H1 (cell line): Measurements from ENCODE around the gene SORBS1. TPM values are rescaled to one million over a fixed set of nuclear protein-coding genes. Genes with fewer than 3 reads are reported as not detected.

Experiments used
- CTCF ChIA-PET: fragments of 300-600 bp; sonication (Branson Sonifier 250); formaldehyde crosslinking; loops from one replicate; lab custom pipeline; 2021; ENCODE audit not compliant: partially characterized antibody; lab: Charles Lee
- POLR2A ChIA-PET: fragments of 300-600 bp; sonication (Branson Sonifier 250); formaldehyde crosslinking; loops from one replicate; lab custom pipeline; 2021; ENCODE audit warnings: inconsistent platforms; ENCODE audit not compliant: partially characterized antibody; lab: Charles Lee
- DNase-seq, 2 experiments: peaks; one replicate each; pipeline versions ENCODE4 v3.0.0 to v3.0.0-alpha.2; 2010 to 2022; ENCODE audit warnings: low spot score in 2 of 2, low read depth in 1 of 2, mixed read lengths in 1 of 2
- FAIRE-seq: peaks from 2 replicates; lab custom pipeline; 2011; peaks lifted over from hg19 to GRCh38; lab: Jason Lieb, UNC
- H2AFZ ChIP-seq: 2 replicates; pipeline ENCODE4 v1.8.1; 2012; ENCODE audit warnings: low read length, inconsistent platforms
- H2AK5ac ChIP-seq: 2 replicates; pipeline ENCODE4 v1.6.1; 2013; ENCODE audit warnings: low read depth, low read length
- H2BK120ac ChIP-seq: replicated peaks from 2 replicates; pipeline ENCODE3; 2013; ENCODE audit warnings: low read depth, low read length, inconsistent platforms
- H2BK12ac ChIP-seq: 2 replicates; pipeline ENCODE4 v1.6.1; 2013; ENCODE audit warnings: low read depth, low read length
- H2BK15ac ChIP-seq: 2 replicates; pipeline ENCODE4 v1.6.1; 2013; ENCODE audit warnings: low read length
- H2BK20ac ChIP-seq: 2 replicates; pipeline ENCODE4 v1.6.1; 2013; ENCODE audit warnings: low read length
- H2BK5ac ChIP-seq: 2 replicates; pipeline ENCODE4 v1.6.1; 2013; ENCODE audit warnings: low read depth, low read length
- H3K14ac ChIP-seq: 2 replicates; pipeline ENCODE4 v1.6.1; 2013; ENCODE audit warnings: inconsistent platforms; ENCODE audit not compliant: insufficient read length
- H3K18ac ChIP-seq: 2 replicates; pipeline ENCODE4 v1.6.1; 2013; ENCODE audit warnings: low read length; ENCODE audit errors: extremely low read depth
- H3K23ac ChIP-seq: 2 replicates; pipeline ENCODE4 v1.6.1; 2013; ENCODE audit warnings: inconsistent platforms; ENCODE audit not compliant: insufficient read length
- H3K23me2 ChIP-seq: 2 replicates; pipeline ENCODE4 v1.6.1; 2013; ENCODE audit warnings: low read depth, low read length
- H3K27ac ChIP-seq: 2 replicates; pipeline ENCODE4 v1.6.1; 2011; ENCODE audit warnings: low read depth, low read length, inconsistent platforms
- H3K27me3 ChIP-seq, 4 experiments: replicated peaks in 1 of 4; 1 replicate in 1 of 4; 2 replicates in 3 of 4; pipeline versions ENCODE4 v1.6.1 to v1.8.1; 2011 to 2013; ENCODE audit warnings: low read length in 3 of 4, mild to moderate bottlenecking in 3 of 4, inconsistent platforms in 2 of 4, mixed read lengths in 2 of 4, moderate library complexity in 1 of 4; ENCODE audit not compliant: control insufficient read depth in 3 of 4, insufficient read depth in 3 of 4; ENCODE audit errors: extremely low read depth in 1 of 4
- H3K36me3 ChIP-seq, 4 experiments: 2 replicates each; pipeline versions ENCODE4 v1.6.1 to v1.8.1; 2011 to 2013; ENCODE audit warnings: mild to moderate bottlenecking in 4 of 4, low read length in 3 of 4, moderate library complexity in 2 of 4, control low read depth in 1 of 4, inconsistent platforms in 1 of 4; ENCODE audit not compliant: insufficient read depth in 4 of 4, control insufficient read depth in 2 of 4
- H3K4ac ChIP-seq: replicated peaks from 2 replicates; pipeline ENCODE3; 2013; ENCODE audit warnings: low read length, low read depth, mixed read lengths, inconsistent platforms; ENCODE audit not compliant: insufficient read length
- H3K4me1 ChIP-seq, 4 experiments: replicated peaks in 1 of 4; 1 replicate in 1 of 4; 2 replicates in 3 of 4; pipeline versions ENCODE4 v1.6.1 to v1.8.1; 2011 to 2013; ENCODE audit warnings: low read length in 3 of 4, inconsistent platforms in 2 of 4, mixed read lengths in 1 of 4; ENCODE audit not compliant: insufficient read depth in 4 of 4, control insufficient read depth in 3 of 4
- H3K4me2 ChIP-seq, 2 experiments: 2 replicates each; pipeline versions ENCODE4 v1.6.1 to v1.8.1; 2011 to 2013; ENCODE audit warnings: low read depth in 2 of 2, low read length in 2 of 2, control low read depth in 1 of 2, inconsistent platforms in 1 of 2, mild to moderate bottlenecking in 1 of 2; ENCODE audit not compliant: insufficient read depth in 1 of 2
- H3K4me3 ChIP-seq, 4 experiments: fragments of 200-600, 300-600 bp in 1 of 4; sonication (generic), shearing (Covaris generic), sonication (Bioruptor Twin) in 1 of 4; 2 replicates each; pipeline versions ENCODE4 v1.5.1 to v1.8.1; 2011 to 2016; ENCODE audit warnings: low read length in 4 of 4, low read depth in 3 of 4, control low read depth in 2 of 4, inconsistent platforms in 2 of 4, mild to moderate bottlenecking in 2 of 4, mixed read lengths in 1 of 4, moderate library complexity in 1 of 4; ENCODE audit not compliant: insufficient read depth in 2 of 4; ENCODE audit errors: extremely low read depth in 1 of 4
- H3K56ac ChIP-seq: replicated peaks from 2 replicates; pipeline ENCODE3; 2013; ENCODE audit warnings: low read depth, mild to moderate bottlenecking, mixed read lengths, low read length, inconsistent platforms; ENCODE audit not compliant: insufficient read length
- H3K79me1 ChIP-seq: 2 replicates; pipeline ENCODE4 v1.6.1; 2013; ENCODE audit warnings: low read depth, low read length, control low read depth
- H3K79me2 ChIP-seq, 2 experiments: 2 replicates each; pipeline versions ENCODE4 v1.6.1 to v1.8.1; 2012 to 2013; ENCODE audit warnings: low read length in 2 of 2, mild to moderate bottlenecking in 2 of 2, inconsistent platforms in 1 of 2; ENCODE audit not compliant: insufficient read depth in 2 of 2, control insufficient read depth in 1 of 2
- H3K9ac ChIP-seq, 4 experiments: replicated peaks in 1 of 4; 1 replicate in 1 of 4; 2 replicates in 3 of 4; pipeline versions ENCODE4 v1.6.1 to v1.8.1; 2011 to 2013; ENCODE audit warnings: low read depth in 3 of 4, low read length in 3 of 4, control low read depth in 2 of 4, mild to moderate bottlenecking in 2 of 4, moderate library complexity in 2 of 4, inconsistent platforms in 1 of 4; ENCODE audit errors: extremely low read depth in 1 of 4
- H3K9me3 ChIP-seq, 2 experiments: 2 replicates each; pipeline versions ENCODE4 v1.6.1 to v1.8.1; 2012 to 2013; ENCODE audit warnings: mild to moderate bottlenecking in 2 of 2, moderate library complexity in 2 of 2, control low read depth in 1 of 2, inconsistent platforms in 1 of 2, low read depth in 1 of 2, low read length in 1 of 2, mixed read lengths in 1 of 2; ENCODE audit not compliant: insufficient read depth in 2 of 2
- H4K20me1 ChIP-seq, 2 experiments: replicated peaks in 1 of 2; 2 replicates each; pipeline versions ENCODE3 to v1.8.1; 2011 to 2013; ENCODE audit warnings: inconsistent platforms in 2 of 2, low read length in 2 of 2, mild to moderate bottlenecking in 1 of 2; ENCODE audit not compliant: insufficient read depth in 2 of 2, control insufficient read depth in 1 of 2
- H4K5ac ChIP-seq: 2 replicates; pipeline ENCODE4 v1.6.1; 2013; ENCODE audit warnings: low read length, low read depth, mixed read lengths, inconsistent platforms; ENCODE audit not compliant: insufficient read length
- H4K8ac ChIP-seq: 2 replicates; pipeline ENCODE4 v1.8.0; 2013; ENCODE audit warnings: mild to moderate bottlenecking, moderate library complexity, low read length, inconsistent platforms; ENCODE audit not compliant: insufficient read depth; ENCODE audit errors: extremely low read depth
- H4K91ac ChIP-seq: replicated peaks from 2 replicates; pipeline ENCODE3; 2013; ENCODE audit warnings: low read length, mixed read lengths, inconsistent platforms; ENCODE audit not compliant: insufficient read length
- MAX ChIP-seq: IDR thresholded peaks from 2 replicates; pipeline ENCODE4 v1.6.1; 2012; ENCODE audit warnings: inconsistent platforms
- WGBS, 2 experiments: shearing (Covaris generic) in 1 of 2; methylation state at CpG; one replicate each; pipeline versions ENCODE4 v1.1.6 to v1.1.7; 2013 to 2015; ENCODE audit warnings: low lambda C conversion rate in 2 of 2, mixed read lengths in 2 of 2, inconsistent platforms in 1 of 2, low coverage in 1 of 2, missing lambda C conversion rate in 1 of 2; ENCODE audit not compliant: insufficient replicate concordance in 2 of 2, insufficient coverage in 1 of 2, insufficient read length in 1 of 2; ENCODE audit errors: extremely low coverage in 1 of 2, missing lambda C conversion rate in 1 of 2; 5-methylcytosine and 5-hydroxymethylcytosine counted together
- polyA plus RNA-seq, 7 experiments: library from polyadenylated mRNA; depleted of rRNA in 3 of 7; stranded (reverse) in 5 of 7; unstranded in 2 of 7; fragments of >200 nt in 5 of 7; fragments of 200-250 nt in 2 of 7; gene quantifications; 1 replicate in 5 of 7; 2 replicates in 1 of 7; 4 replicates in 1 of 7; pipeline versions ENCODE4 v1.2.1 to v1.2.3, GENCODE V29; 2011 to 2013; ENCODE audit warnings: missing spikeins in 2 of 7, mixed read lengths in 2 of 7
- total RNA-seq: library from RNA; stranded (reverse); fragmentation: NEBNext Ultra II Directional; extraction: Animal tissue kit (Norgen Biotek cat#: 25700); gene quantifications from 2 replicates; pipeline ENCODE4 v1.2.1, GENCODE V29; 2021

SORBS1 gene
- total and polyA plus RNA-seq, 2 of the 8 experiments (the other 6 are each of a cell fraction or from before 2014, with no cell fraction given): 16.0 to 35.0 TPM

DNA sequence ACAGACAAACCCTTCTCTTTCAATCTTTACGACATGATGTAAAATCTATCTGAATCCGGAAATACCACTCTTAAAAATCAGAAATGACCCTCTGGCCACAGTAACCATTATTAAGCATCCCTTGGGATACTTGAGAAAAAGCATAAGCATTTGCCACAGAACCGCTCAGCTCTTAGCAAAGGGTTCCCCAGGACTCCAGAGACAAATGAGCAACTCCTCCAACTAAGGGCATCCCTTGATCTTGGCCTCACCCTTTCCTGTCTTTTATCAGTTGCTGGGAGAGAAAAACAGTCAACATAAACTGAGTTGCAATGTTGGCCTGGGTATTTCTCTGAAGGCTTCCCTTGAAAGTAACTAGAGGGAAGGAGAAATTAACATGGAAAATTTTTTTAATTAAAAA is 273.9 kb downstream of the SORBS1 start:
- POLR2A ChIA-PET: interaction anchor here (1.2 to 2.8 kb wide), 2 partner anchors 8 to 9 kb away, joined by 4 to 18 read pairs; no protein-coding TSS in a partner anchor
- no peak overlapping the region for H3K14ac ChIP-seq
- peaks cover 18% of the 10 kb centered on the region for H3K79me1 ChIP-seq
- H3K9ac ChIP-seq: peak overlapping the region in 1 of 4 experiments; percentile 42; a peak in 2 of 7 replicates
- no peak overlapping the region for H2BK12ac ChIP-seq
- DNase-seq (no peak), FAIRE-seq (no peak)
- H3K56ac ChIP-seq: no peak overlapping the region
- no peak overlapping the region for H2AK5ac ChIP-seq
- no peak overlapping the region for H2BK120ac ChIP-seq
- no peak for TF ChIP-seq MAX
- peaks cover 5 to 15% (median 9%) of the 10 kb centered on the region in 4 experiments; a peak in 6 of 7 replicates for H3K4me1 ChIP-seq
- no peak overlapping the region for H3K23ac ChIP-seq
- H4K20me1 ChIP-seq: peaks cover 2 to 9% of the 10 kb centered on the region in 2 experiments
- CTCF ChIA-PET: interaction anchor here (1.0 to 2.8 kb wide), 7 partner anchors 9 to 154 kb away, joined by 3 to 19 read pairs (median 7); no protein-coding TSS in a partner anchor
- peaks cover 0 to 6% (median 4%) of the 10 kb centered on the region in 4 experiments; a peak in 5 of 7 replicates for H3K27me3 ChIP-seq
- peak overlapping the region in 1 of 2 experiments; percentile 30; a peak in 2 of 4 replicates for H3K4me2 ChIP-seq
- H3K27ac ChIP-seq: no peak overlapping the region
- H3K23me2 ChIP-seq: peaks cover 3% of the 10 kb centered on the region; the same call in 1 of the 2 replicates
- H2BK5ac ChIP-seq: 0 out of 2 replicates have a peak overlapping the region, but pooled peaks have one; percentile 40
- H2BK15ac ChIP-seq: no peak overlapping the region
- H3K9me3 ChIP-seq: no peaks in the 10 kb centered on the region
- peaks cover 0 to 3% (median 0%) of the 10 kb centered on the region in 4 experiments; a peak in 1 of 8 replicates for H3K36me3 ChIP-seq
- H3K4me3 ChIP-seq: no peak overlapping the region
- H4K91ac ChIP-seq: no peak overlapping the region
- peaks cover 41 to 76% of the 10 kb centered on the region in 2 experiments for H3K79me2 ChIP-seq
- H3K4ac ChIP-seq: no peak overlapping the region
- H3K18ac ChIP-seq: no peak overlapping the region
- 75% methylated on average over 3 of the region's 3 CpGs; no CpG with 5 or more reads in 1 of the 2 experiments for WGBS, 2 experiments
- no peak overlapping the region for H2AFZ ChIP-seq
- no peak overlapping the region for H4K5ac ChIP-seq
- H4K8ac ChIP-seq: no peak overlapping the region
- H2BK20ac ChIP-seq: no peak overlapping the region
